CD14-positive monocyte (primary cell): ENCODE results near the gene FBN1. TPM values are rescaled to one million over a fixed set of nuclear protein-coding genes. Genes with fewer than 3 reads are reported as not detected.

ENCODE experiments used
- DNase-seq, 3 donors: peaks; one replicate each; pipeline ENCODE4 v3.0.0-alpha.2; 2011 to 2022
- H2AFZ ChIP-seq: 2 replicates; pipeline ENCODE4 v1.6.0; 2012; ENCODE audit warnings: mild to moderate bottlenecking, low read depth, low read length, inconsistent platforms; ENCODE audit not compliant: insufficient read depth, poor library complexity, severe bottlenecking
- H3K27ac ChIP-seq, 2 donors: 1 replicate in 1 of 2; 2 replicates in 1 of 2; pipeline ENCODE4 v1.5.1; 2012 to 2013; ENCODE audit warnings: low read length in 2 of 2, control low read depth in 1 of 2, inconsistent platforms in 1 of 2, low read depth in 1 of 2, mild to moderate bottlenecking in 1 of 2
- H3K27me3 ChIP-seq, 2 donors: one replicate each; pipeline versions ENCODE4 v1.6.0 to v1.6.1; 2011 to 2013; ENCODE audit warnings: low read length in 2 of 2; ENCODE audit not compliant: control insufficient read depth in 2 of 2, insufficient read depth in 2 of 2
- H3K36me3 ChIP-seq, 2 donors: replicated peaks in 1 of 2; 1 replicate in 1 of 2; 2 replicates in 1 of 2; pipeline versions ENCODE4 v1.5.1 to v1.6.1; 2012 to 2013; ENCODE audit warnings: low read length in 2 of 2, control low read depth in 1 of 2, inconsistent platforms in 1 of 2, mild to moderate bottlenecking in 1 of 2; ENCODE audit not compliant: insufficient read depth in 2 of 2, control insufficient read depth in 1 of 2
- H3K4me1 ChIP-seq, 2 donors: 1 replicate in 1 of 2; 2 replicates in 1 of 2; pipeline versions ENCODE4 v1.5.1 to v1.6.1; 2012 to 2013; ENCODE audit warnings: low read length in 2 of 2, control low read depth in 1 of 2, inconsistent platforms in 1 of 2, mild to moderate bottlenecking in 1 of 2, moderate library complexity in 1 of 2; ENCODE audit not compliant: insufficient read depth in 2 of 2, control insufficient read depth in 1 of 2
- H3K4me2 ChIP-seq: replicated peaks from 2 replicates; pipeline ENCODE3; 2012; ENCODE audit warnings: low read length, moderate library complexity, mild to moderate bottlenecking; ENCODE audit not compliant: poor library complexity, severe bottlenecking; ENCODE audit errors: extremely low read depth
- H3K4me3 ChIP-seq, 3 experiments: fragments of 200-600 bp in 1 of 3; sonication (generic) in 1 of 3; replicated peaks in 1 of 3; 1 replicate in 2 of 3; 2 replicates in 1 of 3; pipeline ENCODE4 v1.5.1; 2011 to 2013; ENCODE audit warnings: low read length in 3 of 3, mild to moderate bottlenecking in 3 of 3, control low read depth in 2 of 3, low read depth in 2 of 3, inconsistent platforms in 1 of 3, moderate library complexity in 1 of 3
- H3K79me2 ChIP-seq: 2 replicates; pipeline ENCODE4 v1.6.0; 2012; ENCODE audit warnings: mild to moderate bottlenecking, control low read depth, inconsistent platforms, low read length, moderate library complexity; ENCODE audit not compliant: insufficient read depth
- H3K9ac ChIP-seq: 2 replicates; pipeline ENCODE4 v1.6.0; 2017; ENCODE audit warnings: low read length, mild to moderate bottlenecking; ENCODE audit not compliant: insufficient read depth, poor library complexity, severe bottlenecking
- H3K9me3 ChIP-seq, 2 donors: replicated peaks in 1 of 2; 1 replicate in 1 of 2; 2 replicates in 1 of 2; pipeline versions ENCODE4 v1.5.1 to v1.6.1; 2012 to 2013; ENCODE audit warnings: low read length in 2 of 2, control low read depth in 1 of 2; ENCODE audit not compliant: control insufficient read depth in 1 of 2, insufficient read depth in 1 of 2
- H4K20me1 ChIP-seq: 2 replicates; pipeline ENCODE4 v1.6.0; 2012; ENCODE audit warnings: mild to moderate bottlenecking, low read length, control low read depth, moderate library complexity; ENCODE audit not compliant: insufficient read depth
- H3K27ac Mint-ChIP-seq, 7 donors: one replicate each; pipeline ENCODE4 v1.8.0; 2020; ENCODE audit warnings: mild to moderate bottlenecking in 7 of 7, mixed read lengths in 7 of 7, moderate library complexity in 6 of 7, inconsistent platforms in 2 of 7
- H3K27me3 Mint-ChIP-seq, 3 donors: one replicate each; pipeline ENCODE4 v1.8.0; 2021 to 2022; ENCODE audit warnings: low read depth in 3 of 3, mild to moderate bottlenecking in 3 of 3, mixed read lengths in 3 of 3, moderate library complexity in 3 of 3, inconsistent platforms in 1 of 3
- H3K36me3 Mint-ChIP-seq, 2 donors: one replicate each; pipeline ENCODE4 v1.8.0; 2020; ENCODE audit warnings: mixed read lengths in 2 of 2, inconsistent platforms in 1 of 2, mild to moderate bottlenecking in 1 of 2
- H3K4me1 Mint-ChIP-seq: one replicate; pipeline ENCODE4 v1.8.0; 2020; ENCODE audit warnings: mild to moderate bottlenecking, mixed read lengths
- H3K4me3 Mint-ChIP-seq, 2 donors: one replicate each; pipeline ENCODE4 v1.8.0; 2020; ENCODE audit warnings: mild to moderate bottlenecking in 2 of 2, mixed read lengths in 2 of 2, moderate library complexity in 1 of 2
- H3K9me3 Mint-ChIP-seq, 7 donors: one replicate each; pipeline ENCODE4 v1.8.0; 2020 to 2022; ENCODE audit warnings: mixed read lengths in 7 of 7, mild to moderate bottlenecking in 6 of 7, moderate library complexity in 6 of 7, inconsistent platforms in 2 of 7
- CTCF ChIP-seq: fragments of 200-600 bp; IDR thresholded peaks from one replicate; pipeline ENCODE4 v1.8.0; 2022; ENCODE audit warnings: antibody characterized with exemption, mild to moderate bottlenecking
- WGBS: methylation state at CpG from one replicate; pipeline ENCODE4 v1.1.5; 2013; ENCODE audit warnings: missing lambda C conversion rate; ENCODE audit not compliant: insufficient coverage; 5-methylcytosine and 5-hydroxymethylcytosine counted together
- intact Hi-C, 2 donors: fragments of 100-400 bp; cut with micrococcal nuclease; formaldehyde crosslinking; loops; one replicate each; pipeline versions ENCODE4 v1.15.0 to v1.15.1; 2023
- polyA plus RNA-seq, 3 donors: library from polyadenylated mRNA; depleted of rRNA in 1 of 3; unstranded in 2 of 3; stranded (reverse) in 1 of 3; fragments of 300-500 nt in 2 of 3; fragments of >200 nt in 1 of 3; fragmentation: Illumina TruSeq in 2 of 3; gene quantifications; 1 replicate in 2 of 3; 2 replicates in 1 of 3; pipeline ENCODE4 v1.2.3, GENCODE V29; 2012 to 2021

FBN1 gene
- polyA plus RNA-seq, 3 donors = 0.29 TPM; not detected in 2

GRCh38 chr15:48400086-48400485 lies 245.4 kb downstream of the FBN1 start:
- no peaks in the 10 kb centered on the region for H4K20me1 ChIP-seq
- no peak overlapping the region for H3K4me2 ChIP-seq
- no peak for DNase-seq
- H3K9ac ChIP-seq = no peak overlapping the region
- H3K27me3 ChIP-seq = no peaks in the 10 kb centered on the region
- no peaks in the 10 kb centered on the region for H3K36me3 ChIP-seq
- H2AFZ ChIP-seq = no peak overlapping the region
- no peak overlapping the region for H3K27ac ChIP-seq
- peaks cover 0 to 3% (median 1%) of the 10 kb centered on the region in 3 donors for H3K27me3 Mint-ChIP-seq
- no peaks in the 10 kb centered on the region for H3K79me2 ChIP-seq
- WGBS = no CpG with 5 or more reads among the region's 2 CpGs
- H3K4me3 Mint-ChIP-seq = no peak overlapping the region
- H3K36me3 Mint-ChIP-seq = no peaks in the 10 kb centered on the region
- TF ChIP-seq CTCF = no peak
- peaks cover 0 to 3% (median 0%) of the 10 kb centered on the region in 7 donors for H3K9me3 Mint-ChIP-seq
- H3K4me1 Mint-ChIP-seq = no peaks in the 10 kb centered on the region
- peak overlapping the region in 1 of 7 donors; percentile 66 for H3K27ac Mint-ChIP-seq
- no peaks in the 10 kb centered on the region for H3K4me1 ChIP-seq
- no peak overlapping the region for H3K4me3 ChIP-seq
- H3K9me3 ChIP-seq = no peaks in the 10 kb centered on the region
- intact Hi-C loops = no loop called here

- H3K79me2 ChIP-seq = no peaks in the 10 kb centered on the region
- H3K36me3 Mint-ChIP-seq = no peaks in the 10 kb centered on the region
- peak overlapping the region in 1 of 2 donors; percentile 31 for H3K4me3 Mint-ChIP-seq
- no peak overlapping the region for H2AFZ ChIP-seq
- peaks cover 0 to 3% (median 0%) of the 10 kb centered on the region in 7 donors for H3K9me3 Mint-ChIP-seq
- H4K20me1 ChIP-seq = no peaks in the 10 kb centered on the region
- intact Hi-C loops = no loop called here
- H3K36me3 ChIP-seq = no peaks in the 10 kb centered on the region
- H3K9me3 ChIP-seq = no peaks in the 10 kb centered on the region
- no peak overlapping the region for H3K4me2 ChIP-seq
- no peaks in the 10 kb centered on the region for H3K4me1 Mint-ChIP-seq
- TF ChIP-seq CTCF = no peak
- no peak overlapping the region for H3K9ac ChIP-seq
- 50% methylated on average over 5 of the region's 5 CpGs for WGBS
- peaks cover 0 to 3% (median 1%) of the 10 kb centered on the region in 3 donors for H3K27me3 Mint-ChIP-seq
- H3K27ac ChIP-seq = no peak overlapping the region
- no peak overlapping the region for H3K4me3 ChIP-seq
- no peak overlapping the region for H3K27ac Mint-ChIP-seq
- H3K4me1 ChIP-seq = no peaks in the 10 kb centered on the region
- no peaks in the 10 kb centered on the region for H3K27me3 ChIP-seq
- no peak for DNase-seq
These were observed 247.7 kb downstream of the FBN1 start for GRCh38 chr15:48397841-48398240.
